HEK293T (cell line): ENCODE results near the gene IPO4.

Source experiments
- ARNT ChIP-seq: fragments of 450-650 bp; IDR thresholded peaks from 2 replicates; pipeline ENCODE4 v1.6.1; 2017; ENCODE audit warnings: mild to moderate bottlenecking
- BHLHE40 ChIP-seq: fragments of 450-650 bp; IDR thresholded peaks from 2 replicates; pipeline ENCODE4 v1.6.1; 2016; ENCODE audit warnings: mild to moderate bottlenecking, moderate library complexity, borderline replicate concordance
- ELF4 ChIP-seq: fragments of 450-650 bp; IDR thresholded peaks from 2 replicates; pipeline ENCODE4 v1.6.1; 2017; ENCODE audit warnings: antibody characterized with exemption
- FOXA1 ChIP-seq: fragments of 450-650 bp; IDR thresholded peaks from 2 replicates; pipeline ENCODE4 v1.6.1; 2016; ENCODE audit warnings: mild to moderate bottlenecking
- FOXM1 ChIP-seq: fragments of 450-650 bp; IDR thresholded peaks from 2 replicates; pipeline ENCODE4 v1.6.1; 2017; ENCODE audit warnings: mild to moderate bottlenecking, borderline replicate concordance
- LEF1 ChIP-seq: fragments of 450-650 bp; IDR thresholded peaks from 2 replicates; pipeline ENCODE4 v1.6.1; 2017; ENCODE audit warnings: mild to moderate bottlenecking, borderline replicate concordance
- SP1 ChIP-seq: fragments of 450-650 bp; IDR thresholded peaks from 2 replicates; pipeline ENCODE4 v1.6.1; 2017
- SUZ12 ChIP-seq: fragments of 450-650 bp; IDR thresholded peaks from 2 replicates; pipeline ENCODE4 v1.6.1; 2016; ENCODE audit warnings: mild to moderate bottlenecking
- ZNF384 ChIP-seq: fragments of 450-650 bp; IDR thresholded peaks from 2 replicates; pipeline ENCODE4 v1.6.1; 2016

DNA sequence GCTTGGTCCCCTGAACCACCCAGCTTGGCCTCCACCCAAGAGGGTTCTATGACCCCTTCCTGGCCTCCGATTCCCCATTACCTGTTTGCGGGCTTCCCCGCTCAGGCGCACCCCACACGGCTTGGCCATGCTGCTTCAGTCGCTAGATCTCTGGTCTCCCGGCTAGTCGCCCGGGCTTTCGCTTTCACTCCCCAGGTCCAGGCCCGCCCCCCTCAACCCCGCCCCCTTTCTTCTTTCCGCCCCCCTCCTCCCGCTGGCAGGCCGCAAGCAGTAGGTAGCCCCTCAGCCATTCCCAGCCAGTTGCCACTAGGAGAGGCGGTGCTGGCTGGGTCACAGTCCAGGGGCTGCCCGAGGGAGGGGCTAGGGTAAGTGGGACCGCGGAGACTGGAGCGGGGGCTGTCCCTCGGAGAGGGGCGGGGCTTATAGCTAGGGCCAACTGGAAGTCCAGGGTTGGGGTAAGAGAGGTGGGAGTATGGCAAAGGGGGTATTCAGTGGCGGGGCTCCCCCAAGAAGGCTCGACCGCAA is 42.1 kb downstream of the IPO4 start, which contains the start of gene PSME2:
- TF ChIP-seq BHLHE40 (no peak), SUZ12 (no peak), SP1 (no peak), ARNT (no peak), LEF1 (no peak), ZNF384 (no peak), FOXM1 (no peak), FOXA1 (no peak), ELF4 (no peak)
